IMR-90 (cell line): ENCODE results near the gene TF.

ENCODE experiments used
- BHLHE40 ChIP-seq: fragments of 150-350 bp; IDR thresholded peaks from 2 replicates; pipeline ENCODE4 v1.6.1; 2016; ENCODE audit warnings: mild to moderate bottlenecking, low read depth, low read length
- CEBPB ChIP-seq: IDR thresholded peaks from 2 replicates; pipeline ENCODE4 v1.6.1; 2012; ENCODE audit warnings: low read depth, low read length, improper control_type of control experiment
- CHD1 ChIP-seq: IDR thresholded peaks from 2 replicates; pipeline ENCODE4 v1.6.1; 2012; ENCODE audit warnings: low read depth, low read length, improper control_type of control experiment
- CTCF ChIP-seq: conservative IDR thresholded peaks from 2 replicates; pipeline ENCODE4 v1.5.1; 2012; ENCODE audit warnings: mild to moderate bottlenecking, low read depth, low read length, improper control_type of control experiment
- POLR2A ChIP-seq: IDR thresholded peaks from 2 replicates; pipeline ENCODE4 v1.6.1; 2012; ENCODE audit warnings: mild to moderate bottlenecking, low read depth, low read length
- RAD21 ChIP-seq: IDR thresholded peaks from 2 replicates; pipeline ENCODE4 v1.6.1; 2012; ENCODE audit warnings: low read length, improper control_type of control experiment
- RCOR1 ChIP-seq: IDR thresholded peaks from 2 replicates; pipeline ENCODE4 v1.6.1; 2012; ENCODE audit warnings: mild to moderate bottlenecking, low read length, improper control_type of control experiment; ENCODE audit not compliant: insufficient replicate concordance
- SMC3 ChIP-seq: fragments of 150-350 bp; IDR thresholded peaks from 2 replicates; pipeline ENCODE4 v1.6.1; 2016; ENCODE audit warnings: low read depth, mild to moderate bottlenecking, antibody characterized with exemption, low read length, moderate library complexity
- USF2 ChIP-seq: fragments of 150-350 bp; IDR thresholded peaks from 2 replicates; pipeline ENCODE4 v1.6.1; 2017; ENCODE audit warnings: mild to moderate bottlenecking, antibody characterized with exemption, low read length, low read depth

- TF ChIP-seq CTCF, result no peak
- TF ChIP-seq RAD21, result no peak
- no peak for TF ChIP-seq CEBPB
- no peak for TF ChIP-seq USF2
- no peak for TF ChIP-seq POLR2A
- TF ChIP-seq CHD1, result no peak
- no peak for TF ChIP-seq SMC3
- TF ChIP-seq BHLHE40, result no peak
- TF ChIP-seq RCOR1, result no peak
Observed at GRCh38 chr3:133840767-133841166, 94.6 kb downstream of the TF start.
